Cardiac fibroblast (primary cell): Measurements from ENCODE around the gene TRPC5OS.

Experiments
- DNase-seq, 2 donors: peaks; one replicate each; pipeline versions ENCODE4 v3.0.0 to v3.0.0-alpha.2; 2010; ENCODE audit warnings: low read depth in 2 of 2
- H3K4me3 ChIP-seq, 2 donors: replicated peaks in 1 of 2; 1 replicate in 1 of 2; 2 replicates in 1 of 2; pipeline ENCODE4 v1.5.1; 2011; ENCODE audit warnings: low read depth in 2 of 2, low read length in 2 of 2, mild to moderate bottlenecking in 2 of 2, moderate library complexity in 1 of 2
- TF ChIP-seq, protein P1 (sequence below): IDR thresholded peaks from one replicate; pipeline ENCODE4 v1.5.1; 2011; ENCODE audit warnings: low read depth, mild to moderate bottlenecking, low read length, inconsistent platforms

TRPC5OS gene

DNA sequence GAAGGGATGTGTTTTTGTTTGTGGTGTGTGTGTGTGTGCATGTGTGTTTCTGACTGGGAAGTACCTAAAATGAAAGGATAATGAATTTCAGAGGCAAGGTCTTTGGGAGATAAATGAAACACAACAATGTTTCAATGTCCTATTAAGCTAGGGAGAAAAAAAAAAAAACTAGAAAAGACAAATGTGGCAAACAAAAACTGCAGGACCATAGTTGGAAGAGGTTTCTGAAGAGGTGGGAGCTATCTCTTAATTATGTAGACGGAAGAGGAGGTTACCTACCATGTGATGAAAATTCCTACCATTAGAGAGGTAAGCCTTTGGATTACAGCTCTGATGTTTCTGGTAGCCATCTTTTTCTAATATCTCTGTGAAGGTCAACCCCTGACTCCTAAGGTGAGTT is at the start of gene TRPC5OS:
TRPC5OS (plus strand) TSS at position 301 of the 400 bp plus-strand sequence. CDS start 25,669 bp downstream, outside the sequence.
- no peak for DNase-seq
- H3K4me3 ChIP-seq: no peak within 1 kb of the TSS
- TF ChIP-seq, protein P1, sequence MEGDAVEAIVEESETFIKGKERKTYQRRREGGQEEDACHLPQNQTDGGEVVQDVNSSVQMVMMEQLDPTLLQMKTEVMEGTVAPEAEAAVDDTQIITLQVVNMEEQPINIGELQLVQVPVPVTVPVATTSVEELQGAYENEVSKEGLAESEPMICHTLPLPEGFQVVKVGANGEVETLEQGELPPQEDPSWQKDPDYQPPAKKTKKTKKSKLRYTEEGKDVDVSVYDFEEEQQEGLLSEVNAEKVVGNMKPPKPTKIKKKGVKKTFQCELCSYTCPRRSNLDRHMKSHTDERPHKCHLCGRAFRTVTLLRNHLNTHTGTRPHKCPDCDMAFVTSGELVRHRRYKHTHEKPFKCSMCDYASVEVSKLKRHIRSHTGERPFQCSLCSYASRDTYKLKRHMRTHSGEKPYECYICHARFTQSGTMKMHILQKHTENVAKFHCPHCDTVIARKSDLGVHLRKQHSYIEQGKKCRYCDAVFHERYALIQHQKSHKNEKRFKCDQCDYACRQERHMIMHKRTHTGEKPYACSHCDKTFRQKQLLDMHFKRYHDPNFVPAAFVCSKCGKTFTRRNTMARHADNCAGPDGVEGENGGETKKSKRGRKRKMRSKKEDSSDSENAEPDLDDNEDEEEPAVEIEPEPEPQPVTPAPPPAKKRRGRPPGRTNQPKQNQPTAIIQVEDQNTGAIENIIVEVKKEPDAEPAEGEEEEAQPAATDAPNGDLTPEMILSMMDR: no peak

DNA sequence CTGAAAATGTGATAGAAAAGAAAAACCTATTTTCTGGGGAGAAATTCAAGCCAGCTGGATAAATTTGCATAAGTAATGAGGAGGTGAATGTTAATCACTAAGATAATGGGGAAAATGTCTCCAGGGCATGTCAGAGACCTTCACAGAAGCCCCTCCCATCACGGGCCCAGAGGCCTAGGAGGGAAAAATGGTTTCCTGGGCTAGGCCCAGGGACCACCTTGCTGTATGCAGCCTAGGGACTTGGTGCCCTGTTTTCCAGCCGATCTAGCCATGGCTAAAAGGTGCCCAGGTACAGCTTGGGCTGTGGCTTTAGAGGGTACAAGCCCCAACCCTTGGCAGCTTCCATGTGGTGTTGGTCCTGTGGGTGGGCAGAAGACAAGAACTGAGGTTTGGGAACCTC is 46.6 kb upstream of the TRPC5OS start:
- TF ChIP-seq, protein P1: no peak
- H3K4me3 ChIP-seq: no peak overlapping the region

DNA sequence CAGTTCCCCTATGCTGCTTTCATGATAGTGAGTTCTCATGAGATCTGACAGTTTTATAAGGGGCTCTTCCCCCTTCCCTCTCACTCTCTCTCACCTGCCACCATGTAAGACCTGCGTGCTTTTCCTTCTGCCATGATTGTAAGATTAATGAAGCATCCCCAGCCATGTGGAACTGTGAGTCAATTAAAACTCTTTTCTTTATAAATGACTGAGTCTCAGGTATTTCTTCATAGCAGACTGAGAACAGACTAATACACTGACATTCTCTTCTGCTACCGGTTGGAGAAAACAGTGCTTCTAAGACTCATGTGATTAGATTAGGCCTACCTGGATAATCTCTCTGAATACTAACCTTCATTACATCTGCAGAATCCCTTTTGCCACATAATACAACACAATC is 45.4 kb upstream of the TRPC5OS start:
- DNase-seq: no peak
- TF ChIP-seq, protein P1: no peak
- H3K4me3 ChIP-seq: no peak overlapping the region

More for the DNA sequence above, 46.6 kb upstream of the TRPC5OS start:
- DNase-seq: no peak

DNA sequence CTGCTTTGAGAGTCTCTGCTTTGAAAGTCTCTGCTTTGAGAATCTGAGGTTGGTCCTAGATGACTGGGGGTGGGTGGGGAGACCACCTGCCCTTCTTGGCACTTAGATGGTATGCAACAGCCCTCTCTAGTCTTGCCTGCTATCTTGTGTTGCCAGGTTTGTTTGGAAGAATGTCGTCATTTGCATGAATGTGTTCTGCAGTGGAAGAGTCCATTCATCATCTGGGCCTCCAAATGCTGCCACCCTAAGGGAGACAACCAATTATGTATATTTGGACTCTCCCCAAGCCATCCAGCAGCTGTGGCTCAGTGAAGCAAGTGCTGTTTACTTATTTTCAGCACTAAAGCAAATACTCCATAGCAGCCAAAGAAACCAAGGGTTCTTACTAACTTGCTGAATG is 44.6 kb upstream of the TRPC5OS start:
- H3K4me3 ChIP-seq: no peak overlapping the region
- TF ChIP-seq, protein P1: no peak
- no peak for DNase-seq

DNA sequence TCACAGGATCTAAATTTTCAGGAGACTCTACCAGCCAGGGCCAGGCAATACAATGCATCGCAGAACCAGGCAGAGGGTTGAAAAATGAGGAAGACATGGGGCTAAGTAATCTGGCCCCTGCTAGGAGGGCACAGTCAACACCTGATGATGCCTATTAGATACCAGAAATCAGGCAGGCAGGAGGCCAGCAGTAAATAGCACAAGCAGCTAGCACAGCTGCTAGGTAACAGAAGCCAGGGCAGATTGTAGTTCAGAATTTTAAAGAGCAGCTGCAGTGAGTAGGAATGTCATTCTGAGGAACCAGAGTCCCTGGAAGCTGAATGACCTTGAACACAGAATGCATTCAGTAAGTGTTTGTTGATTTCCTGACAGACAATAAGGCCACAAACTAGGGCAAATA is 38.8 kb upstream of the TRPC5OS start:
- no peak for DNase-seq
- TF ChIP-seq, protein P1: no peak
- no peak overlapping the region for H3K4me3 ChIP-seq

DNA sequence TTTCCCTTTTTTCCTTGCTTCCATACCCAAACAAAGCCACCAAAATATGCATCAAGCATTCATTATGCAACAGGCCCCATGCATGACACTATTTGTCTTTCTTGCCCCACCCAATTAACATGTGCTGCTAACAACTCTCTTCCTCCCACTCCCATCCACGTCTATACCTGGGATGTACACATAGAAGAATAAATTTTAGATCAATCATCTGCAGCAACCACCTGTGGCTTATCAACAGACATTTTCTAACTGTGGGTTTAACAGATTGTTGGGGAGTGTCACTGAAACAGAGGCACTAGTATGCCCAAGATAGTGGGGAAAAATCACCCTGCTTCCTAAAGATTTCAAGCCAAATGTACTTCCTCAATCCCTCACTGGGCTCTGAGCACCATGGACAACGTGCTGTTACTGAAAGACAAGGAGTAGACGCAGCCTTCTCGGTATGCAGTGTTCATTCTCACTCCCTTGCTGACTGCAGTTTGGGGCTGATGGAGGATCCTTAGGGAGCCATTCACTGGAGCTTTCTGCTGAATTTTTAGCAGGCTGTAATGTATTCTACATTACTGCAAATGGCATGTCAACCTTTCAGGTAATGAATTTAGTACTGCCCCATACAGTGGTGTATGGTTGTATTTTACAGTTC is 28.4 kb upstream of the TRPC5OS start:
- TF ChIP-seq, protein P1: no peak
- DNase-seq: no peak
- H3K4me3 ChIP-seq: no peak overlapping the region

DNA sequence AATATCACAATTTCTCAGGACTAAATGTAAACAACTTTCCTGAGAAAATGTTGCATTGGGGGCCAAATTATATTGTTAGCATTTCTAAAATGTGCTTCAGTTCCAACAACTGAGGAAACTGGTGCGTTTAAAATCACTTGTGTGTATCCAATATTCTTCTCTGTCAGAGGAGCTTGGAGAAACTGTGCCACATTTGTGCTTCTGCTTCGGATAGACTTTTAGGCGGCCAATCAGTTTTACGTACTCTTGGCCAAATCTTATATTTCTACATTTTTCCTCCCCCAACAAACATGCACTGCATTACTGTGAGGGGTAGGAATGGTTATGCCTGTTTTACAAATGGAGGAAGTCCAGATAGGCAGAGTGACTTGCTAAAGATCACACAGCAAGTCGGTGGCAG is 27.4 kb upstream of the TRPC5OS start:
- TF ChIP-seq, protein P1: no peak
- H3K4me3 ChIP-seq: no peak overlapping the region
- DNase-seq: no peak
